ENCODE data around the gene FARS2. TPM values are rescaled to one million over a fixed set of nuclear protein-coding genes. Genes with fewer than 3 reads are reported as not detected.

FARS2 gene
- total RNA-seq, 1 experiment from 2014 or later = 15.0 TPM

GRCh38 chr6:5438922-5439584 is 177.7 kb downstream of the FARS2 start (continued):
- TF ChIP-seq FOXP4 (CRISPR knock-in tag; IDR thresholded peaks at IDR 0.05) (peak; percentile 98), ZNF263 (CRISPR knock-in tag; IDR thresholded peaks at IDR 0.05; ENCODE audit: low read depth) (no peak), PRRX2 (CRISPR knock-in tag; IDR thresholded peaks at IDR 0.05) (no peak), CDX4 (CRISPR knock-in tag; IDR thresholded peaks at IDR 0.05; ENCODE audit: borderline replicate concordance) (no peak), STAT6 (CRISPR knock-in tag; conservative IDR thresholded peaks at IDR 0.05; ENCODE audit: low read depth) (no peak), SMAD3 (CRISPR knock-in tag; IDR thresholded peaks at IDR 0.05; ENCODE audit: borderline replicate concordance) (no peak), TEAD1 (CRISPR knock-in tag; IDR thresholded peaks at IDR 0.05) (0 out of 2 replicates have a peak, but pooled peaks have one; percentile 23), NR2C2 (CRISPR knock-in tag; IDR thresholded peaks at IDR 0.05) (no peak)

GRCh38 chr6:5439749-5440148 is 178.4 kb downstream of the FARS2 start:
- Mint-ChIP-seq H3K4me1 (peaks cover 48% of the 10 kb centered on the region), H3K9me3 (0 out of 2 replicates have a peak, but pooled peaks cover 7% of the 10 kb centered on the region), H3K36me3 (peaks cover 10% of the 10 kb centered on the region; the same call in 1 of the 2 replicates), H3K4me3 (peak overlapping the region; percentile 57), H3K27me3 (ENCODE audit: low read depth) (no peaks in the 10 kb centered on the region), H3K27ac (peak overlapping the region; percentile 96)
- TF ChIP-seq ZNF512 (CRISPR knock-in tag; IDR thresholded peaks at IDR 0.05; ENCODE audit: borderline replicate concordance) (no peak), IRF1 (CRISPR knock-in tag; IDR thresholded peaks at IDR 0.05) (no peak), CTCF (IDR thresholded peaks at IDR 0.05) (no peak), NFE2L1 (CRISPR knock-in tag; IDR thresholded peaks at IDR 0.05) (no peak), USF2 (CRISPR knock-in tag; IDR thresholded peaks at IDR 0.05) (no peak), NR2C2 (CRISPR knock-in tag; IDR thresholded peaks at IDR 0.05) (no peak), TEAD1 (CRISPR knock-in tag; IDR thresholded peaks at IDR 0.05) (no peak), CREB1 (CRISPR knock-in tag; IDR thresholded peaks at IDR 0.05) (no peak), STAT6 (CRISPR knock-in tag; conservative IDR thresholded peaks at IDR 0.05; ENCODE audit: low read depth) (no peak)
- POLR2A ChIA-PET = no interaction called here
- DNase-seq (ENCODE audit: low spot score) (no peak), ATAC-seq (no peak; the same call in 1 of the 2 replicates)
- CTCF ChIA-PET = interaction anchor here (2.3 kb wide), 2 partner anchors 17 to 32 kb away, joined by 6 to 7 read pairs; no protein-coding TSS in a partner anchor

Measured in WTC11 (cell line).